GM19240 (cell line): Measurements from ENCODE around the gene IQCH.

ENCODE experiments used
- DNase-seq: peaks from one replicate; pipeline ENCODE4 v3.0.0; 2011; ENCODE audit warnings: low spot score; ENCODE audit not compliant: insufficient read length

Gene IQCH

DNA sequence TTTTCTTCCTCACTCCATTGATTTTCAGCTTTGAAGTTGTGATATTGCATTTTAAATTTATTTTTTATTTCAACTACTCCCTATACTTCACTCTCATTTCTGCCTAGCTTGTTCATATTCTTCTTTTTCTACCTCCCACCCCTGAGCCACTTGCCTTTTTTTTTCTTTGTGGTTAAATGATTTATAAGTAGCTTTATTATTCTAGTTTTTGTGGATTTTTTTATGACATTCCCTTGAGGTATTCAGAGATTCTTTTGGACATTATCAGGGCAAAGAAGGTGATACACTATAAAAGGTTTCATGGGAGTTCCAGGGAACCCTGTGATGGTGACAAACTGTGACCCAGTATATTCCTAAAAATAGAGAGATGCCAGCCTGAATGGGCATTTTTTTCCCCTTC lies 269.6 kb downstream of the IQCH start:
- DNase-seq: no peak

GRCh38 chr15:67528513-67528912 lies 273.9 kb downstream of the IQCH start:
- no peak for DNase-seq

DNA sequence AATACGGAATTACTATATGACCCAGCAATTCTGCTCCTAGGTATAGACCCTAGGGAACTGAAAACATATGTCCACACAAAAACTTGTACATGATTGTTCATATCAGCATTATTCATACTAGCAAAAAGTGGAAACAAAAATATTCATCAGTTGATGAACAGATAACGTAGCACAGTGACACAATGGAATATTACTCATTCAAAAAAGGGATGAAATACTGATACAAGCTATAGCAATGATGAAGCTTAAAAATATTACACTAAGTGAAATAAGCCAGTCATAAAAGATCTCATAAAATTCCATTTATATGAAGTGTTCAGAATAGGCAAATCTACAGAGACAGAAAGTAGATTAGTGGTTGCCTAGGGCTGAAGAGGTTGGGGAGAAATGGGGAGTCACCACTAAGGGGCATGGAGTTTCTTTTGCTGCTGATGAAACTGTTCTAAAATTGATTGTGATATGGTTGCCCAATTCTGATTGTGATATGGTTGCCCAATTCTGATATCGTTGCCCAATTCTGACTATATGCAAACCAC lies 276.9 kb downstream of the IQCH start:
- no peak for DNase-seq

DNA sequence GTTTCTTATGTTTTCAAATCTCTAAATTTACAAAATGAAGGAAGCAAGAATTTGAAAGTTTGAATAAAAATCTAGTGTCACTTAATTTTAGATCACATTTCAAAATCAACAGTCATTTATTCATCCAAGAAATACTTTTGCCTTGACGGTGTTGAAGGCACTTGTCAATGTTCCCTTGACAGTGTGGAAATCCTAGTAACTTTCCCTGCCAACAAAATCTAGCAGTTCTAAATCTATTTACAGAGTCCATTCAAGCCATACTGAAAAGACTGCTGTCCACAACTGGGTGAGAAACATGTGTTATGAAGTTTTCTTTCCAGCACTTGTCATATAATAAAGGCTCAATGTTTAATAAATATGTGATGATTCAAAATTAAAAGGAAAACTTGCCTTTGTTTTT lies 279.3 kb downstream of the IQCH start:
- DNase-seq: no peak

DNA sequence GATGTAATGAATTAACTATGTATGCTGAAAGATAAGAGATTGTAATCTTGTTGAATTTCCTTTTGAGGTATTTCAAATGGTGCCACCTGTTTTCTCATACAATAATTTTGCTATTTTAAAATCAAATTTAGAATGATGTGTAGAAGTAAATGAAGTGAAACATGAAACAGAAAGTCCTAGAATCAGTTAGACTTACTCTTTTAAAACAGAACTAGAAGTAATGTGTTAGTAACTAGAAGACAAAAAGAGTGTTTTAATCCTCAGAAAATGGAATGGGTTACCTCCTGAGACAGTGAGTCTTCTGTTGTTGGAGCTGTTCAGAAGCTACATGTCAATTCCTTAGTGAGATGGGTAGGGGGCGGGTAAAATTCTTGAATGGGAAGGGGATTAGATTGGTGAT lies 279.8 kb downstream of the IQCH start:
- no peak for DNase-seq

DNA sequence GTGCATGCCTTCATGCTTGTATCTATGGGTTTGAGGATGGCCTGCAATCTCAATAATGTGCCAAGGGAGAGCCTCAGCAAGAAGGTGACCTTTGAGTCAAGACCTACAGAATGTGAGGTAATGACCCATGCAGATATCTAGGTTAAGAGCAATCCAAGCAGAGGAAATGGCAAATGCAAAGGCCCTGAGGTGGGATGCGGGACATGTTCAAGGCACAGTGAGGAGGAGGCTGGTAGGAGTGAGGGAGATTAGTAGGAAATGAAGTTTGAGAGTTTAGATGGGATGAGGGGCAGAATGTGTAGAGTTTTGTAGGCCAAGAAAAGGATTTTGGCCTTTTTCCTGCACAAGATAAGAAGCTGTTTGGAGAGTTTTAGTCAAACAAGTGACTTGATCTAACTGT lies 283.2 kb downstream of the IQCH start:
- no peak for DNase-seq

DNA sequence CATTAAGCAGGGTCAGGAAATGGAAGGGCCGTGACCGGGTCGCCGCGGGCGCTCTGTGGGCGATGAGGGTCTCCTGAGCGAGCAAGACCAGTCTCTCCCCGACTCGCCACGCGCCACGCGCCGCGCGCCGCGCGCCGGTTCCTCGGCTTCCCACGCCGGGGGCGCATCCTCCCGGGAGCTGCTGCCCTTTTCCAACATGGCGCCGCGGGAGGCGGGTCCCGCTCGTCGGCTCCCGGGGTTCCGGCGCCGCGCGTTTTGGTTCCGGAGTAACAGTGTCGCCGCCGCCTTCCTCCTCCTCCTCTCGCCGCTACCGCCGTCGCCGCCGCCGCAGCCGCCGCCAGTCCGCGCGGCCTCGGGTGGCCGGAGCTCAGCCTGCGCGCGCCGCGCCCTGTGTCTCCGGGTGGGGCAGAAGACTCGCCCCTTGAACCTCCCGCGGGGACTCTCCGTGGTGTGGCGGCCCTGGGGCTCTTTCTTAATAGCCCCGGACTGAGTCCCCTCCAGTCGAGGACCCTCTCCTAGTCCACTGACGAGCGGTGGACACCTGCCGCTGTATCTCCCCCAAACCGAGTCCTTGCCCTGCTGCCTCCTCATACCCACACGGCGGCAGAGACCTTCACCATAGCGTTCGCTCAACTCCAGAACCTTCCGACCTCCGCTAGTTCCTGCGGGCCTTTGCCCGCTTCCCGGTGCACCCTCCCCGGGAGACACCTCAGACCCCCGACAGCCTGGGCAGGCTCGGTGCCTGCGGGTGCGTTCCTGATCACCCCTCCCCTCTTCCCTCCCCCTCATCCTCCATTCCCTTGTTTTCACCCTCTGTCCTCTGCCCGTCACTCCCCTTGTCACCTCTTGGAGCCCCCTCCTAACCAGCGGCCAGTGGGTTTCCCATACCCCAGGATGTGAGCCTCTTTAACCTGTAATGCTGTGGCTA lies 288.1 kb downstream of the IQCH start, which contains the start of gene MAP2K5:
TSS of gene MAP2K5 (plus strand) at position 284 of the 928 bp plus-strand sequence. CDS start at position 917, 633 bp downstream.
- no peak for DNase-seq

DNA sequence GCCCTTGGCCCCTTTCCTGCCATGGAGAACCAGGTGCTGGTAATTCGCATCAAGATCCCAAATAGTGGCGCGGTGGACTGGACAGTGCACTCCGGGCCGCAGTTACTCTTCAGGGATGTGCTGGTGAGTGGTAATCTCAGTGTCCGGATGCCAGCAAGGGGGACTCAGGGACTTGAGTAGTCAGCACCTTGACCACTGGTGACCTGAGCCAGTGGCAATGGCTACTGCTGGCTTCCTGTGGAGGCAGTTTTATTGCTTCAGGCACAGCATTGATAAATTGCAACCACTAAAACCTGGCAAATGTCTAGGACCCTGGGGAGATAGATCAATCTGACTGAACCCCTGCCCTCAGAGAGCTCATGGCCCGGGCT lies 288.7 kb downstream of the IQCH start:
- no peak for DNase-seq

- no peak for DNase-seq
Observed at GRCh38 chr15:67544475-67544874, 289.9 kb downstream of the IQCH start.

DNA sequence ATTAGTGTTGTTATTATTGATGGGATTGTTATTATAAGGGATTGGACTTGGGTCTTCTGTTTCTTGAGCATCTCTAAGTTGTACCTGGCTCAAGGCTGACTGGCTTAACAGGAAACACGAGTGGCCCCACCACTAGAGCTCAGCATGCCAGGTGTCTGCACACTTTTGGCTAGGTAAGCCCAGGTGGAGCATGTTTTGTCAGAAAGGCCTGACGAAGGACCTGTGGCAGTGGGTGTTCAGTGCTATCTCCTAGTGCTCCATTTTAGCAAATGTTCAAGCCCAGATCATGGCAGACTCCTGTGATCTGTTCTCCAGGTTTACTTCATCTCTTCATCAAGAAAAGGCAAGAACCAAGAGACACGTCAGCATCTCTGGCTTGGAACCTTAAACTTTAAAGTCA lies 291.3 kb downstream of the IQCH start:
- no peak for DNase-seq

- DNase-seq: no peak
Observed at GRCh38 chr15:67547064-67547463, 292.5 kb downstream of the IQCH start.

DNA sequence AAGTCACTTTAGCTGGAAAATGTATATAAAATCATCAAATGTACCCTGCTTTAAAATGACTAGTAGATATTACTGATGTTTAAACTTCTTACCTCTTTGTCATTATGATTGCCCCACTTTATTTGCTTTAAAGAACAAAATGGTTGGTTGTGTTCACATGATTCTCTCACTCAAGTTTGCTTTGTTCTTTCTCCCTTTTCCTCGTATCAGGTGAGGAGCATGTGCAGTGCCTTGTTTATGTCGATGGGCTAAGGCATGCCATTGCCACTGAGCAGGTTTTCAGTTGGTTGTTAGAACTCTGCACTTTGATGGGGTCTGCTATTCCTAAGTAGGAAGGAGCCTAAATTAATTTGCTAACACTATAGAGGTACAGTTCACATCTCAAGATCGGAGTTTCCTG lies 293.2 kb downstream of the IQCH start:
- no peak for DNase-seq

- DNase-seq: no peak
Observed at GRCh38 chr15:67548236-67548852, 293.8 kb downstream of the IQCH start.

DNA sequence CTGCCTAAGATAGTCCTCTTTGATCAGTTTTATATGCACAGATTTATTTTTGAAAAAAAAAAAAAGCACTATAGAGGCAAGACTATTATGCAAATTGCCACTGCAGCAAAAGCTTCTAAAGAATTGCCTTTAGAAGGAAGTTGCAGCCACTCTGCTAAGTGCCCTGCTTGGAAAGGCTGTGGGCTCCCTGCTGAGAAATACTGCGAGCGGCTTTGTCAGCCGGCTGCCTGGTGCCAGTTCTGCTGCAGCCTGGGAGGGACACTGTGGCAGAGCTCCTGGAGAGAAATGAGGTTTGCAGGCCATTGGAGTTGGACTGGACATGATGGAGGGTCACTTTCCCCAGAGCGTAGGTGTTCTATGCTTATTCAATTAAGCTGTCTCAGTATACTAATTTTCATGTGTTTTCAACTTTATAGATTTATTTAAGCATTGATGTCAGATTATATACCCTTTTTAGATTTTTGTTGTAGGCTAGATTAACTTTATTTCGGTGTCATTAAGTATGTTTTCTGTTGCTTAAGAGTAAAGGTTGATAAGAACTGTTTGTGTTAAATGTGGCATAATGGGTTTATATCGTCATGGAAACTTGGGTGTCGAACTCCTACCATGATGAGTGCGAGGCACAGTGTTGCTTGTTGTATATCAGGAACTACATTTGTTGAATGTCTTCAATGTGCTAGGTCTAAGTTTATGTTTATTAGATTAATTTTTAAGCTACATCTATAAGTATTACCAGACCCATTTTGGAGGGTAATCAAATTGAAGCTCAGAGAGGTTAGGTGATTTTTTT lies 294.5 kb downstream of the IQCH start:
- DNase-seq: no peak

- DNase-seq: no peak
Observed at GRCh38 chr15:67549736-67550135, 295.1 kb downstream of the IQCH start.

DNA sequence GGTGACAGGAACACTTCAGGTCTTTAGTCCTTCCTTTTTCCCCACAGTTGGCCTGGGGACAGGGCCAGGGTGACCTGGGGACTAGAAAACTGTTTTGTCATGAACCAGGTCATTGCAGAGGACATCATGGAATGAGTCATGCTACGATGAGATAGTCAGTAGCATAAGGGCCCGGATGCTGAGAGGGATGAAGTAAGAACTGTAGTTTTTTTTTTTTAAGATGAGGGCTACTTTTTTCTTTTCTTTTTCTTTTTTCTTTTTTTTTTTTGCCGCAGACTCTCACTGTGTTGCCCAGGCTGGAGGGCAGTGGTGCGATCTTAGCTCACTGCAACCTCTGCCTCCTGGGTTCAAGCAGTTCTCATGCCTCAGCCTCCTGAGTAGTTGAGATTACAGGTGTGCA lies 295.9 kb downstream of the IQCH start:
- DNase-seq: no peak

GRCh38 chr15:67551207-67551743 lies 296.7 kb downstream of the IQCH start:
- DNase-seq: no peak
